ENCODE results near the gene PERCC1.
"Not testable (repeated sequence)": the region's sequence is repeated elsewhere in the genome, so short reads cannot be mapped to it uniquely, and the experiment has no call there.

The PERCC1 gene

DNA sequence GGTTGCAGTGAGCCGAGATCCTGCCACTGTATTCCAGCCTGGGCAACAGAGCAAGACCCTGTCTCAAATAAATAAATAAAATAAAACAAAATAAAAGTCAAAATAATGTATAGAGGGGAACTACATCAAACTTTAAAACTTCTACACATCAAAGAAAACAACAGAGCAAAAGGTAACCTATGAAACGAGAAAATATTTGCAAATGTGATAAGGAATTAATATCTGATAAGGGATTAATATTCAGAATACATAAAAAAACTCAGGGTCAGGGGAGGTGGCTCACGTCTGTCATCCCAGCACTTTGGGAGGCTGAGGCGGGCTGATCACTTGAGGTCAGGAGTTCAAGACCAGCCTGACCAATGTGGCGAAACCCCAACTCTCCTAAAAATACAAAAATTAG, 38.3 kb downstream of the PERCC1 start:
- H3K4me1 ChIP-seq (ENCODE audit: control insufficient read depth, insufficient read depth, low read length); H3K9ac ChIP-seq (ENCODE audit: low read depth, low read length); H3K27me3 ChIP-seq (ENCODE audit: control insufficient read depth, insufficient read depth, low read length); H3K9me3 ChIP-seq (ENCODE audit: control insufficient read depth, insufficient read depth, low read length); H3K4me3 ChIP-seq (ENCODE audit: low read depth, low read length); H3K36me3 ChIP-seq (ENCODE audit: control insufficient read depth, insufficient read depth, low read length): not testable (repeated sequence)

DNA sequence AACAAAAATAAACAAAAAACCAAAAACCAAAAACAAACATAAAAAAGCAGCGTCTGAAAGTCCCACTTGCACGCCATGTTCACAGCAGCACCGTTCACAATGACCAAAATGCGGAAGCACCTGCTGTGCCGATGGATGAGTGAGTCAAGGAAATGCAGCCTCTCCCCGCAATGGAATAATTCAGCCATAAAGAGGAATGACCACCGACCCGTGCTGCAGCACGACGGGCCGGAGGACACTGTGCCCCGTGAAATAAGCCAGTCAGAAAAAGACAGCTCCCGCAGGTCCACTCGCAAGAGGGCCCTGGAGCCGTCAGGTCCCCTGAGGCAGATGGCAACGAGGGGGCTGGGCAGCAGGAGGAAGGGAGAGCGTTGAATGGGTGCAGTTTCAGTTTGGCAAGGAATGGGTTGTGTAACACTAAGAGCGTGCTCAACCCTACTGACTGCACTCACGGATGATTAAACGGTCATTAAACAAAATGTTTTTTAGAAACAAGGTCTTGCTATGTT, 38.9 kb downstream of the PERCC1 start:
- Histone ChIP-seq H3K36me3 (ENCODE audit: control insufficient read depth, insufficient read depth, low read length) (no peaks in the 10 kb centered on the region), H3K9ac (ENCODE audit: low read depth, low read length) (no peak overlapping the region), H3K4me3 (ENCODE audit: low read depth, low read length) (no peak overlapping the region), H3K4me1 (ENCODE audit: control insufficient read depth, insufficient read depth, low read length) (no peaks in the 10 kb centered on the region), H3K9me3 (ENCODE audit: control insufficient read depth, insufficient read depth, low read length) (no peaks in the 10 kb centered on the region), H3K27me3 (ENCODE audit: control insufficient read depth, insufficient read depth, low read length) (no peaks in the 10 kb centered on the region)

DNA sequence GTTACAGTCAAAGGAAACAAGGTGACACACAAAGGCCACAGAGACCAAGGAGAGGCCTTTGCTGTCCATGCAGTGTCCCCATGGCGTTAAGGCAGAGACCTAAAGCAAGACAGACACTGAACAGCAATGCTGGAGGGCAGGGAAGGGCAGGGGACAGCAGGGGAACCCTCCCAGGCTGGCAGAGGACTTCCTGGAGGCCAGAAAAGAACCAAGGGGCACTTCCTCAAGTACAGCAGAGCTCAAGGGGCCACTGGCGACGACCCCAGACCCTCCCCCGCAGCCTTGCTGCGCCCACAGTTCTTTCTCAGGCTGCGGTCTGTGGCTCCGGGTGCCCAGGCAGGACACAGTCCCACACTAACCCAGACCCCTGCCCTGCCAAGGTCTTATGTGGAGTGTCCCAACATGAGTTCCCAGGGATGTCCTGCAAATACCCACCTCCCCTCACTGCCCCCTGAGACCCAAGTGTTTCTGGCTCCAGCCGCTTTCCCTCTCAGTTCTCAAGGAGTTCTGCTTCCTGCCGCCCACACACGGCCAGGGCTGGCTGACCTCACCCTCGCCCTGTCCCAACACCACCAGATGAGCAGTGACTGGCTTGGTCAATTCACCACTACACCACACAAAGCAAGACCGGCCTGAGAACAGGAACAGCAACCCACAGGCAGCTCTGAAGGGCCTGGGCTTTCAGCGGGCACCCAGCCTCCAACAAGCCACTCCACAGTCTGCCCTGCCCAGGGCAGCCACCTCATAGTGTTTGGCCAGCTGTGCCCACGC, 39.8 kb downstream of the PERCC1 start:
- Histone ChIP-seq H3K36me3 (ENCODE audit: control insufficient read depth, insufficient read depth, low read length) (no peaks in the 10 kb centered on the region), H3K27me3 (ENCODE audit: control insufficient read depth, insufficient read depth, low read length) (no peaks in the 10 kb centered on the region), H3K9ac (ENCODE audit: low read depth, low read length) (peak overlapping the region; percentile 47), H3K4me3 (ENCODE audit: low read depth, low read length) (no peak overlapping the region), H3K4me1 (ENCODE audit: control insufficient read depth, insufficient read depth, low read length) (no peaks in the 10 kb centered on the region), H3K9me3 (ENCODE audit: control insufficient read depth, insufficient read depth, low read length) (no peaks in the 10 kb centered on the region)

DNA sequence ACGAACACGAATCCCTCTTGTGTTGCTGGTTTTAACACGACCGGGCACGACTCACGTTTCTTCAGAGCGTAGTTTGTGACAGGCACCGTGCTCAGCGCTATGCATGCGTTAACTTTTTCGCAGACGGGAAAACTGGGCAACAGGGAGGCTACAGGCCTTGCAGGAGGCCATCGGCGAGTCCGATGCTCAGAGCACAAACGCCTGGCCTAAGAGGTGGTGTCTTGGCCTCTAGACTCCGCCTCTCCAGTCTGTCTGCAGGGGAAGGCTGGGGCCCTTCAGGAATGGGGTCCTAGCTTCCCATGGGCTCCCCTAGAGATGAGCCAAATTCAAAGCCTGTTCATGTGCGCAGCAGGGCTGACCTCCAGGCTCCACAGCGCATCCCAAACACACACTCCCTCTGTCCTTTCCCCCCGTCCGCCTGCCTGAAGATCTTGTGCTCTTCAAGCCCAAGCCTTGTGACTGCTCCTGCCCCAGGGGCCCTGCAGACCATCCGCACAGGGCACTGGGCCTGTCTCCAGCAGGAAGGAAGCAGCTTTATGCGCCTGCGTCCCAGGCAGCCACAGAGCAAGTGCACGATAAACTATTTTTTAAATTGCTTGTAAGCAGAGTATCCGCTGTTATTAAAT, 40.8 kb downstream of the PERCC1 start:
- Histone ChIP-seq H3K27me3 (ENCODE audit: control insufficient read depth, insufficient read depth, low read length) (no peaks in the 10 kb centered on the region), H3K4me1 (ENCODE audit: control insufficient read depth, insufficient read depth, low read length) (no peaks in the 10 kb centered on the region), H3K36me3 (ENCODE audit: control insufficient read depth, insufficient read depth, low read length) (no peaks in the 10 kb centered on the region), H3K9ac (ENCODE audit: low read depth, low read length) (no peak overlapping the region), H3K9me3 (ENCODE audit: control insufficient read depth, insufficient read depth, low read length) (no peaks in the 10 kb centered on the region), H3K4me3 (ENCODE audit: low read depth, low read length) (no peak overlapping the region)

DNA sequence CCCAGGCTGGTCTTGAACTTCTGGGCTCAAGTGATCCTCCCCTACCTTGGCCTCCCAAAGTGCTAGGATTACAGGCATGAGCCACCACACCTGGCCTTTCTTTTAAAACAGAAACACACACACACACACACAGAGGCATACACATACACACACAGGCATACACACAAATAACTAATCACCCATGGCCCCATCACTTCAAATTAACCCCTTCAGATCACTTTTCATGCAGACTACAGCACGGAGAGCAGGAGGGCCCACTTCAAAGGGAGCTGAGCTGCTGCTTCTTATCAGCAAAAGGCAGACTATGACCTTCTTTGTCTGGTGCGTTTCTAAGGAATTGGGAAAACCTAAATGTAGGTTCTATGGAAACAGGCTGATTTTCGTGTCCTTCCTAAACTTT, 42.1 kb downstream of the PERCC1 start:
- H3K4me3 ChIP-seq (ENCODE audit: low read depth, low read length) = no peak overlapping the region
- no peaks in the 10 kb centered on the region for H3K9me3 ChIP-seq (ENCODE audit: control insufficient read depth, insufficient read depth, low read length)
- H3K36me3 ChIP-seq (ENCODE audit: control insufficient read depth, insufficient read depth, low read length) = no peaks in the 10 kb centered on the region
- no peaks in the 10 kb centered on the region for H3K4me1 ChIP-seq (ENCODE audit: control insufficient read depth, insufficient read depth, low read length)
- no peak overlapping the region for H3K9ac ChIP-seq (ENCODE audit: low read depth, low read length)
- H3K27me3 ChIP-seq (ENCODE audit: control insufficient read depth, insufficient read depth, low read length) = no peaks in the 10 kb centered on the region

DNA sequence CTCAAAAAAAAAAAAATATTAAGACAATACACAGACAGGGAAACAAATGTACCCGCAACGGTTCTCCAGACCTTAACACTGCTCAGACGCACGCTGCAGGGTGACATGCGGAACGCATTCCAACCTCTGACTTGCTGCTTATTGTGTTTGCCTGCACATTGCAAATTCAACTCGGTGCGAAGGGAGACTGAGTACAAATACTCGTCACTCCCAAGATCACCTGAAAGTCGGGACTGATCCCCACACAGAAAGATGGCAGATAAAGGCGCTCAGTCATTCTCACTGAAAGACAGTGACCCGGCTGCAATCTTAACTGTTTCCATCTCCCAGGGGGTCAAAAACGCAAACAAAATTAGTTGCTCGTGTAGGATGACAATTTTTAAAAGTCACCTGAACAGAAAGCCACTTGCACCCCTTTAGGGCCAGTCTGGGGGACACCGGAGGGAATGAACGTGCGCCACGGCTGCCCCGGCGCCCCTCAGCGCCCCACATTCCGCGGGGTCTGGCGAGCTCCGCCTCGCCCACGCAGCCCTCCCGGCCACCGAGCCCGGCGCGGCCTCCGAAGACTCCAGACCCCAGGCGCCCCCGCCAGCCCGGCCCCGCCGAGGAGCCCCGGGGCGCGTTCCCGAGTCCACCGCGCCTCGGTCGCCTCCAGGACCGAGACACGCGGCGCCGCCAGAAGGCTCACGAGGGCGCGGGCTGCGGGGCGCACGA, 43.4 kb downstream of the PERCC1 start:
- Histone ChIP-seq H3K9ac (ENCODE audit: low read depth, low read length) (peak overlapping the region; percentile 73), H3K9me3 (ENCODE audit: control insufficient read depth, insufficient read depth, low read length) (no peaks in the 10 kb centered on the region), H3K4me3 (ENCODE audit: low read depth, low read length) (peak overlapping the region; percentile 76), H3K36me3 (ENCODE audit: control insufficient read depth, insufficient read depth, low read length) (no peaks in the 10 kb centered on the region), H3K27me3 (ENCODE audit: control insufficient read depth, insufficient read depth, low read length) (no peaks in the 10 kb centered on the region), H3K4me1 (ENCODE audit: control insufficient read depth, insufficient read depth, low read length) (no peaks in the 10 kb centered on the region)

DNA sequence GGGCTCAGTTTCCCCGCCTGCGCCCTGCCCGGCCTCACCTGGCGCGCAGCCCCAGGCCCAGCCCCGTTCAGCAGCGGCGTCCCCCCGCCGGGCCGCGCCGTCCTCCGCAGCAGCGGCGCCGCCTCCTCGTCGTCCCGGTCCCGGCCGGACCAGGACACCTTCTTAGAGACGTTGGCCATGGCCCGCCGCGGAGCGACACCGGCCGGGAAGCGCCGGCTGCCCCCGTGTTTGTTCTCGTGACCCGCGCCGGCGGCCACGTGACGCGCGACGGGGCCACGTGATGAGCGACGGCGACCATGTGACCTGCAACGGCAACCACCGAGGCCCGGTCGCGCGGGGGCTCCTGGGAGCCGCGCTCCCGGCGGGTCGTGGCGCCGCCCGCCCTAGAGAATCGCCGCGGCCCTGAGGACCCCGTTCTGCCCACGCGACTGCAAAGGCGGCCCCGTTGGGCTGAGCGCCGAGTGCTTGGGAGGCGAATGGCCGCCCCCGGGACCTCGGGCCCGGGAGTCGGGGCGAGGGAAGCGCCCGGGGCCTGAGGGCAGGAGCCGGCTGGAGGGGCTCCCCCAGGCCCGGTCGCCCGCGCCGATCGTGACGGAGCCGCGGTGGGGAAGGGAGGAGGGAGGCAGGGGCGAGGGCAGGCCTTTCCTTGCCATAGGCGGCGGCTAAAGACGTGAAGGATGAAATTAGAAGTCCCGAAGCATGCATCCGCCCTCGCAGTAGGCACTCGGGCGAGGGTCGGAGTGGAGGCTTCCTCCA, 44.1 kb downstream of the PERCC1 start, which contains the start of gene CLCN7:
CLCN7 (minus strand) TSS at position 233 of the 756 bp plus-strand sequence; CDS start at position 179, 54 bp downstream.
- no peaks in the 10 kb centered on the region for H3K9me3 ChIP-seq (ENCODE audit: control insufficient read depth, insufficient read depth, low read length)
- no peaks in the 10 kb centered on the region for H3K27me3 ChIP-seq (ENCODE audit: control insufficient read depth, insufficient read depth, low read length)
- H3K9ac ChIP-seq (ENCODE audit: low read depth, low read length) = peak within 1 kb of the TSS; percentile 73
- H3K36me3 ChIP-seq (ENCODE audit: control insufficient read depth, insufficient read depth, low read length) = no peaks in the 10 kb centered on the region
- peak within 1 kb of the TSS; percentile 76 for H3K4me3 ChIP-seq (ENCODE audit: low read depth, low read length)
- no peaks in the 10 kb centered on the region for H3K4me1 ChIP-seq (ENCODE audit: control insufficient read depth, insufficient read depth, low read length)

DNA sequence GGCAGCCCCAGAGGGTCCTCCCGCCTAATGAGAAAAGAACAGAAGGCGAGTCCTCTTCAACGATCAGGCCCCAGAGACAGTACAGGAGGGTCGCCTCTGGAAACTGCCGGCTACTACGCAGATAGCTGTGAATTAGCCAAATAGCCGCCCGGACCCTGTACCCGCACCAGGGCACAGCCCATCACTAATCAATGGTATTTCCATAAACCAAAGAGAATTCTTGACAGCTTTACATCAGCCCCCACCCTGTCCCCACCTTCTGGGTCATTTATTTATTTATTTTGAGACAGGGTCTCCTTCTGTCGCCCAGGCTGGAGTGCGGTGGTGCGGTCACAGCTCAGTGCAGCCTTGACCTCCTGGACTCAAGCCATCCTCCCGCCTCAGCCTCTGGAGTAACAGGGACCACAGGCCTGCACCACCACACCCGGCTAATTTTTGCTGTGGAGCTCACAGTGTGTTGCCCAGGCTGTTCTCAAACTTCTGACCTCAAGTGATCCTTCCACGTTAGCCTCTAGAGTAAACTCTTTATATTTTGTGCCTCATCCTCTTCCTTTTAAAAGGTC, 44.8 kb downstream of the PERCC1 start:
- Histone ChIP-seq H3K4me1 (ENCODE audit: control insufficient read depth, insufficient read depth, low read length) (no peaks in the 10 kb centered on the region), H3K36me3 (ENCODE audit: control insufficient read depth, insufficient read depth, low read length) (no peaks in the 10 kb centered on the region), H3K27me3 (ENCODE audit: control insufficient read depth, insufficient read depth, low read length) (no peaks in the 10 kb centered on the region), H3K4me3 (ENCODE audit: low read depth, low read length) (peak overlapping the region; percentile 76), H3K9me3 (ENCODE audit: control insufficient read depth, insufficient read depth, low read length) (no peaks in the 10 kb centered on the region), H3K9ac (ENCODE audit: low read depth, low read length) (peak overlapping the region; percentile 73)

DNA sequence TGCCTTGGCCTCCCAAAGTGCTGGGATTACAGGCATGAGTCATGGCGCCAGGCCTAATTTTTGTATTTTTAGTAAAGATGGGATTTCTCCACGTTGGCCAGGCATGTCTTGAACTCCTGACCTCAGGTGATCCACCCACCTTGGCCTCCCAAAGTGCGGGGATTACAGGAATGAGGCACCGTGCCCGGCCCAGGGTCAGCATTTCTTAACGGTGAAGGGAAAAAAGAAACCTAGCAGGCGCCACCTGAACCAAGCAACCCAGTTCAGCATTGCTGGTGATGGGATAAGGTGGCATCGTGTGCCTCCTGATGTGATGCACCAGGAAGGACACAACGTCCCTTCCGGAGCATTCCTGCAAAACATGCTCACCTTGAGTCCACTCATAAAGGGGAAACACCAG, 46.2 kb downstream of the PERCC1 start:
- no peaks in the 10 kb centered on the region for H3K4me1 ChIP-seq (ENCODE audit: control insufficient read depth, insufficient read depth, low read length)
- no peak overlapping the region for H3K9ac ChIP-seq (ENCODE audit: low read depth, low read length)
- no peak overlapping the region for H3K4me3 ChIP-seq (ENCODE audit: low read depth, low read length)
- H3K36me3 ChIP-seq (ENCODE audit: control insufficient read depth, insufficient read depth, low read length) = no peaks in the 10 kb centered on the region
- no peaks in the 10 kb centered on the region for H3K27me3 ChIP-seq (ENCODE audit: control insufficient read depth, insufficient read depth, low read length)
- no peaks in the 10 kb centered on the region for H3K9me3 ChIP-seq (ENCODE audit: control insufficient read depth, insufficient read depth, low read length)

DNA sequence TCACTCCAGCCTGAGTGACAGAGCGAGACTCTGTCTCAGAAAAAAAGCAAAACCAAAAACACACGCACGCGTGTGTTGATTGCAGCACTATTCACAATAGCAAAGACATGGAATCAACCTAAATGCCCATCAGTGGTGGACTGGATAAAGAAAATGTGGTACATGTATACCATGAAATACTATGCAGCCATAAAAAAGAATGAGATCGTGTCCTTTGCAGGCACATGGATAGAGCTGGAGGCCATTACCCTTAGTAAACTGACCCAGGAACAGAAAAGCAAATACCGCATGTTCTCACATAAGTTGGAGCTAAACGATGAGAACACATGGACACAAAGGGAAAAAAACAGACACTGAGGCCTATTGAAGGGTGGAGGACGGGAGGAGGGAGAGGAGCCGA, 48.1 kb downstream of the PERCC1 start:
- H3K9me3 ChIP-seq (ENCODE audit: control insufficient read depth, insufficient read depth, low read length); H3K36me3 ChIP-seq (ENCODE audit: control insufficient read depth, insufficient read depth, low read length); H3K4me3 ChIP-seq (ENCODE audit: low read depth, low read length); H3K4me1 ChIP-seq (ENCODE audit: control insufficient read depth, insufficient read depth, low read length); H3K9ac ChIP-seq (ENCODE audit: low read depth, low read length); H3K27me3 ChIP-seq (ENCODE audit: control insufficient read depth, insufficient read depth, low read length): not testable (repeated sequence)
